HepG2 (cell line): ENCODE data around the gene MRM1. TPM values are rescaled to one million over a fixed set of nuclear protein-coding genes. Genes with fewer than 3 reads are reported as not detected.

Experiments
- CAMTA2 ChIP-seq: sonication (generic); formaldehyde crosslinking; IDR thresholded peaks from 2 replicates; pipeline ENCODE4 v1.4.0; 2020; ENCODE audit warnings: mild to moderate bottlenecking, missing genetic modification reagents, borderline replicate concordance
- CHCHD3 ChIP-seq: sonication (generic); formaldehyde crosslinking; IDR thresholded peaks from 2 replicates; pipeline ENCODE4 v1.8.0; 2022; ENCODE audit warnings: mild to moderate bottlenecking, missing genetic modification reagents, moderate library complexity
- GPN1 ChIP-seq: sonication (generic); formaldehyde crosslinking; IDR thresholded peaks from 2 replicates; pipeline ENCODE4 v1.5.1; 2020; ENCODE audit warnings: missing genetic modification reagents, borderline replicate concordance
- HCFC1 ChIP-seq: fragments of 150-350 bp; IDR thresholded peaks from 2 replicates; pipeline ENCODE4 v1.6.1; 2014; ENCODE audit warnings: low read depth, low read length
- KDM5B ChIP-seq: sonication (generic); formaldehyde crosslinking; IDR thresholded peaks from 2 replicates; pipeline ENCODE4 v1.4.0; 2020; ENCODE audit warnings: missing genetic modification reagents, mild to moderate bottlenecking, borderline replicate concordance
- NONO ChIP-seq, 2 experiments: fragments of 450-650 bp in 1 of 2; sonication (generic) in 1 of 2; formaldehyde crosslinking in 1 of 2; IDR thresholded peaks in 1 of 2; conservative IDR thresholded peaks in 1 of 2; 2 replicates each; pipeline versions ENCODE4 v1.6.1 to v1.8.0; 2017 to 2022; ENCODE audit warnings: mild to moderate bottlenecking in 1 of 2, missing genetic modification reagents in 1 of 2, moderate library complexity in 1 of 2
- RFX3 ChIP-seq: IDR thresholded peaks from 2 replicates; pipeline ENCODE4 v1.6.1; 2016; ENCODE audit warnings: missing biosample characterization, missing genetic modification reagents
- SNRNP70 ChIP-seq: fragments of 200-400 bp; formaldehyde crosslinking; IDR thresholded peaks from 2 replicates; pipeline ENCODE4 v1.6.1; 2017; ENCODE audit warnings: mild to moderate bottlenecking, low read depth, low read length, moderate library complexity
- SOX13 ChIP-seq, 3 experiments: fragments of 450-650 bp in 1 of 3; sonication (generic) in 1 of 3; formaldehyde crosslinking in 1 of 3; IDR thresholded peaks in 2 of 3; conservative IDR thresholded peaks in 1 of 3; 2 replicates each; pipeline versions ENCODE4 v1.5.0 to v1.6.1; 2016 to 2020; ENCODE audit warnings: antibody characterized with exemption in 1 of 3, mild to moderate bottlenecking in 1 of 3, missing compliant biosample characterization in 1 of 3, missing genetic modification reagents in 1 of 3, moderate library complexity in 1 of 3
- U2AF2 ChIP-seq: fragments of 200-400 bp; formaldehyde crosslinking; IDR thresholded peaks from 2 replicates; pipeline ENCODE4 v1.6.1; 2017; ENCODE audit warnings: low read depth, mild to moderate bottlenecking, low read length
- ZFX ChIP-seq: sonication (generic); formaldehyde crosslinking; IDR thresholded peaks from 2 replicates; pipeline ENCODE4 v1.4.0; 2020; ENCODE audit warnings: mild to moderate bottlenecking, low read depth, missing genetic modification reagents, moderate library complexity
- ZNF138 ChIP-seq: sonication (generic); formaldehyde crosslinking; IDR thresholded peaks from 2 replicates; pipeline ENCODE4 v1.5.0; 2020; ENCODE audit warnings: mild to moderate bottlenecking, low read depth, missing genetic modification reagents
- ZNF317 ChIP-seq: sonication (generic); formaldehyde crosslinking; IDR thresholded peaks from 2 replicates; pipeline ENCODE4 v1.5.0; 2020; ENCODE audit warnings: mild to moderate bottlenecking, missing genetic modification reagents
- ZNF430 ChIP-seq: sonication (generic); formaldehyde crosslinking; IDR thresholded peaks from 2 replicates; pipeline ENCODE4 v1.9.0; 2021; ENCODE audit warnings: mild to moderate bottlenecking, missing genetic modification reagents
- ZNF44 ChIP-seq: sonication (generic); formaldehyde crosslinking; IDR thresholded peaks from 2 replicates; pipeline ENCODE4 v1.5.1; 2020; ENCODE audit warnings: mild to moderate bottlenecking, missing genetic modification reagents
- ZNF629 ChIP-seq: sonication (generic); formaldehyde crosslinking; conservative IDR thresholded peaks from 2 replicates; pipeline ENCODE4 v1.5.0; 2020; ENCODE audit warnings: missing genetic modification reagents
- ZNF746 ChIP-seq: sonication (generic); formaldehyde crosslinking; IDR thresholded peaks from 2 replicates; pipeline ENCODE4 v1.8.0; 2022; ENCODE audit warnings: mild to moderate bottlenecking, missing genetic modification reagents
- ZNF75D ChIP-seq: sonication (generic); formaldehyde crosslinking; IDR thresholded peaks from 2 replicates; pipeline ENCODE4 v1.8.1; 2023; ENCODE audit warnings: missing genetic modification reagents, mild to moderate bottlenecking, borderline replicate concordance
- ZNF772 ChIP-seq: sonication (generic); formaldehyde crosslinking; IDR thresholded peaks from 2 replicates; pipeline ENCODE4 v1.5.0; 2020; ENCODE audit warnings: mild to moderate bottlenecking, missing genetic modification reagents
- ZNF780A ChIP-seq: sonication (generic); formaldehyde crosslinking; IDR thresholded peaks from 2 replicates; pipeline ENCODE4 v1.8.0; 2022; ENCODE audit warnings: mild to moderate bottlenecking, missing genetic modification reagents, moderate library complexity
- polyA plus RNA-seq, 8 experiments: library from polyadenylated mRNA; depleted of rRNA in 3 of 8; stranded (reverse) in 7 of 8; unstranded in 1 of 8; fragments of >200 nt; fragmentation: Illumina TruSeq in 4 of 8; extraction: Trizol in 4 of 8; gene quantifications; 2 replicates each; pipeline versions ENCODE4 v1.2.1 to v1.2.3, GENCODE V29; 2011 to 2016; ENCODE audit warnings: low read depth in 4 of 8, missing spikeins in 1 of 8, mixed read lengths in 1 of 8; ENCODE audit not compliant: insufficient read depth in 1 of 8
- total RNA-seq, 5 experiments: library from RNA; depleted of rRNA; stranded (reverse); fragments of >200 nt; fragmentation: Illumina TruSeq; extraction: Trizol; gene quantifications; 2 replicates each; pipeline ENCODE4 v1.2.3, GENCODE V29; 2016; ENCODE audit warnings: low read depth in 1 of 5
- TF ChIP-seq, protein P1 (sequence below): sonication (generic); formaldehyde crosslinking; IDR thresholded peaks from 2 replicates; pipeline ENCODE4 v1.4.0; 2020; ENCODE audit warnings: mild to moderate bottlenecking, missing genetic modification reagents
- TF ChIP-seq, protein P2 (sequence below): sonication (generic); formaldehyde crosslinking; IDR thresholded peaks from 2 replicates; pipeline ENCODE4 v1.8.0; 2023; ENCODE audit warnings: mild to moderate bottlenecking, missing genetic modification reagents
- TF ChIP-seq, protein P3 (sequence below): sonication (generic); formaldehyde crosslinking; IDR thresholded peaks from 2 replicates; pipeline ENCODE4 v1.4.0; 2020; ENCODE audit warnings: mild to moderate bottlenecking, missing genetic modification reagents
- TF ChIP-seq, protein P4 (sequence below): sonication (generic); formaldehyde crosslinking; IDR thresholded peaks from 2 replicates; pipeline ENCODE4 v1.8.0; 2022; ENCODE audit warnings: mild to moderate bottlenecking, missing genetic modification reagents

The MRM1 gene
- total and polyA plus RNA-seq, 2 of the 13 experiments (the other 11 are each of a cell fraction or from before 2014, with no cell fraction given) = 4.1 to 11.3 TPM

DNA sequence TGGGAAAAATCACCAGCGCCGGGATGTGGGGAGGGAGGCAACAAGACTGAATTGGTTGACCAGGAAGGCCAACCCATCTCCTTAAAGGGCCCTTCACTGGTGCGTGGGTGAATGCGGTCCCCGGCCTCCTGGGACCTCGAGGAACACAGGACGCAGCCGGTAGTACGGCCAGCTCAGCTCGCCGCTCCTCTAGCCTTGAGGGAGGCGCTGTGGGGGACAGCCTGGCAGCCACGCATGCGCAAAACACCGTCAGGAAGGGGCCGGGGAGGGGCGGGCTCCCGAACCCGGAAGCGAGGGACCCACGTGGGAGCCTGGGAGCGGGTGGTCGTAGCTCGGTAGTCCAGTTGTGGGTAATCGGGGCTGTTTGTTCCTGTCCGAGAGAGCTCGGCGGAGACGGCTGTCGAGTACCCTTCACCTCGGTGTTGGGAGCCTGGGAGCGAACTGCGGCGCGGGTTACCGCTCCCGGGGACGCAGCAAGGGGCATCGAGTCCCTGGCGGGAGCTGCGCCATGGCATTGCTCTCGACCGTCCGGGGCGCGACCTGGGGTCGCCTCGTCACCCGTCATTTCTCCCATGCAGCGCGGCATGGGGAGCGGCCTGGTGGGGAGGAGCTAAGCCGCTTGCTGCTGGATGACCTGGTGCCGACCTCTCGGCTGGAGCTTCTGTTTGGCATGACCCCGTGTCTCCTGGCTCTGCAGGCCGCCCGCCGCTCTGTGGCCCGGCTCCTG lies at the start of gene MRM1 (continued):
- TF ChIP-seq U2AF2 (no peak), ZNF138 (CRISPR knock-in tag) (peak; percentile 81), RFX3 (no peak), ZNF44 (CRISPR knock-in tag) (0 out of 2 replicates have a peak, but pooled peaks have one; percentile 47), ZNF772 (CRISPR knock-in tag) (no peak; the same call in 1 of the 2 replicates), SNRNP70 (no peak), ZNF430 (CRISPR knock-in tag) (no peak), ZFX (CRISPR knock-in tag) (peak; percentile 70), GPN1 (CRISPR knock-in tag) (no peak), ZNF75D (CRISPR knock-in tag) (0 out of 2 replicates have a peak, but pooled peaks have one; percentile 40), HCFC1 (0 out of 2 replicates have a peak, but pooled peaks have one; percentile 34), ZNF629 (CRISPR knock-in tag) (0 out of 2 replicates have a peak, but pooled peaks have one; percentile 24), CAMTA2 (CRISPR knock-in tag) (peak; percentile 91; the same call in 1 of the 2 replicates), ZNF746 (CRISPR knock-in tag) (peak; percentile 77; the same call in 1 of the 2 replicates), CHCHD3 (CRISPR knock-in tag) (no peak; the same call in 1 of the 2 replicates), NONO (IDR thresholded peaks at IDR 0.05) (no peak), NONO (CRISPR knock-in tag; conservative IDR thresholded peaks at IDR 0.05) (peak; percentile 63; the same call in 1 of the 2 replicates), SOX13 (IDR thresholded peaks at IDR 0.05) (no peak), SOX13 (CRISPR knock-in tag; conservative IDR thresholded peaks at IDR 0.05 in 1 of 2, IDR thresholded peaks at IDR 0.05 in 1 of 2) (0 out of 4 replicates have a peak, but pooled peaks of 1 of the 2 experiments have one; percentile 7), ZNF780A (CRISPR knock-in tag) (no peak; the same call in 1 of the 2 replicates), ZNF317 (peak; percentile 30; the same call in 1 of the 2 replicates), KDM5B (CRISPR knock-in tag) (no peak; the same call in 1 of the 2 replicates)
- TF ChIP-seq, protein P1, sequence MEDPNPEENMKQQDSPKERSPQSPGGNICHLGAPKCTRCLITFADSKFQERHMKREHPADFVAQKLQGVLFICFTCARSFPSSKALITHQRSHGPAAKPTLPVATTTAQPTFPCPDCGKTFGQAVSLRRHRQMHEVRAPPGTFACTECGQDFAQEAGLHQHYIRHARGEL (CRISPR knock-in tag) = peak; percentile 64
- TF ChIP-seq, protein P2, sequence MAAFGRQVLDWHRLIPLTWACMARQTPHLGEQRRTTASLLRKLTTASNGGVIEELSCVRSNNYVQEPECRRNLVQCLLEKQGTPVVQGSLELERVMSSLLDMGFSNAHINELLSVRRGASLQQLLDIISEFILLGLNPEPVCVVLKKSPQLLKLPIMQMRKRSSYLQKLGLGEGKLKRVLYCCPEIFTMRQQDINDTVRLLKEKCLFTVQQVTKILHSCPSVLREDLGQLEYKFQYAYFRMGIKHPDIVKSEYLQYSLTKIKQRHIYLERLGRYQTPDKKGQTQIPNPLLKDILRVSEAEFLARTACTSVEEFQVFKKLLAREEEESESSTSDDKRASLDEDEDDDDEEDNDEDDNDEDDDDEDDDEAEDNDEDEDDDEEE = no peak
- TF ChIP-seq, protein P3, sequence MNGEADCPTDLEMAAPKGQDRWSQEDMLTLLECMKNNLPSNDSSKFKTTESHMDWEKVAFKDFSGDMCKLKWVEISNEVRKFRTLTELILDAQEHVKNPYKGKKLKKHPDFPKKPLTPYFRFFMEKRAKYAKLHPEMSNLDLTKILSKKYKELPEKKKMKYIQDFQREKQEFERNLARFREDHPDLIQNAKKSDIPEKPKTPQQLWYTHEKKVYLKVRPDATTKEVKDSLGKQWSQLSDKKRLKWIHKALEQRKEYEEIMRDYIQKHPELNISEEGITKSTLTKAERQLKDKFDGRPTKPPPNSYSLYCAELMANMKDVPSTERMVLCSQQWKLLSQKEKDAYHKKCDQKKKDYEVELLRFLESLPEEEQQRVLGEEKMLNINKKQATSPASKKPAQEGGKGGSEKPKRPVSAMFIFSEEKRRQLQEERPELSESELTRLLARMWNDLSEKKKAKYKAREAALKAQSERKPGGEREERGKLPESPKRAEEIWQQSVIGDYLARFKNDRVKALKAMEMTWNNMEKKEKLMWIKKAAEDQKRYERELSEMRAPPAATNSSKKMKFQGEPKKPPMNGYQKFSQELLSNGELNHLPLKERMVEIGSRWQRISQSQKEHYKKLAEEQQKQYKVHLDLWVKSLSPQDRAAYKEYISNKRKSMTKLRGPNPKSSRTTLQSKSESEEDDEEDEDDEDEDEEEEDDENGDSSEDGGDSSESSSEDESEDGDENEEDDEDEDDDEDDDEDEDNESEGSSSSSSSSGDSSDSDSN = peak; percentile 80
- TF ChIP-seq, protein P4, sequence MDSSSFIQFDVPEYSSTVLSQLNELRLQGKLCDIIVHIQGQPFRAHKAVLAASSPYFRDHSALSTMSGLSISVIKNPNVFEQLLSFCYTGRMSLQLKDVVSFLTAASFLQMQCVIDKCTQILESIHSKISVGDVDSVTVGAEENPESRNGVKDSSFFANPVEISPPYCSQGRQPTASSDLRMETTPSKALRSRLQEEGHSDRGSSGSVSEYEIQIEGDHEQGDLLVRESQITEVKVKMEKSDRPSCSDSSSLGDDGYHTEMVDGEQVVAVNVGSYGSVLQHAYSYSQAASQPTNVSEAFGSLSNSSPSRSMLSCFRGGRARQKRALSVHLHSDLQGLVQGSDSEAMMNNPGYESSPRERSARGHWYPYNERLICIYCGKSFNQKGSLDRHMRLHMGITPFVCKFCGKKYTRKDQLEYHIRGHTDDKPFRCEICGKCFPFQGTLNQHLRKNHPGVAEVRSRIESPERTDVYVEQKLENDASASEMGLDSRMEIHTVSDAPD = no peak
